ENCODE results near the gene CD5L. TPM values are rescaled to one million over a fixed set of nuclear protein-coding genes. Genes with fewer than 3 reads are reported as not detected.
A peak's percentile ranks its signal among the peaks of the same experiment; 100 is the strongest.

Gene CD5L
- total and polyA plus RNA-seq, 8 donors: 0.23 to 2.2 (median 0.64) TPM; not detected in 5

DNA sequence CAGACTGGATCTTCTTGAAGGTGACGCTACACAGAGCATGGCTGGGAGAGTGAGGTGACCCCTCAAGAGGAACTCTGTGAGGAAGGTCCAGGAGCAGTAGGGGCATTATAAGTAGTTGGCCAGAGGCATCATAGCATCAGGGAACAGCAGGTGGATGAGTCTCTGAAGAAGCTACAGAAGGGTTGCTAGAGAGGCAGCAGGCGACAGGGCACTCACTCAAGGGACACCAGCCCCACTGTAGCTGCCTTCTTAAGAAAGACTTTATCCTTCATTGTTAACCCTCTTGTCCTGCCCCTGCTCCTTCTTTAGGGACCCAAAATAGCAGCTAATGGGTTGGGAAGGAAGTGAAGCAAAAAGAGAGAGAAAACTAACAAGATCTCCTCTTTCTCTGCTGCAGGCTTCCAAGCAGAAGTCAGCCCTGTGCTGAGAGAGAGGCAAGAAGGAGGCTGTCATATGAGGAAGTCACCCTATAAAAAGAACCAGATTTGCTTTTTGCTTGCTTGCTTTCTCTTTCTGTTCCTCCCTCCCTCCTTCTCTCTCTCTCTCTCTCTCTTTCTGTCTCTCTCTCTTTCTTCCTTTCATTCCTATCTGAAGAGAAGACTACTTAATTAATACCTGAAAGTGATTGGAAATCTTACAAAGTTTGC is 7.7 kb upstream of the CD5L start:
- intact Hi-C loops (cut with DNase I): no loop called here

DNA sequence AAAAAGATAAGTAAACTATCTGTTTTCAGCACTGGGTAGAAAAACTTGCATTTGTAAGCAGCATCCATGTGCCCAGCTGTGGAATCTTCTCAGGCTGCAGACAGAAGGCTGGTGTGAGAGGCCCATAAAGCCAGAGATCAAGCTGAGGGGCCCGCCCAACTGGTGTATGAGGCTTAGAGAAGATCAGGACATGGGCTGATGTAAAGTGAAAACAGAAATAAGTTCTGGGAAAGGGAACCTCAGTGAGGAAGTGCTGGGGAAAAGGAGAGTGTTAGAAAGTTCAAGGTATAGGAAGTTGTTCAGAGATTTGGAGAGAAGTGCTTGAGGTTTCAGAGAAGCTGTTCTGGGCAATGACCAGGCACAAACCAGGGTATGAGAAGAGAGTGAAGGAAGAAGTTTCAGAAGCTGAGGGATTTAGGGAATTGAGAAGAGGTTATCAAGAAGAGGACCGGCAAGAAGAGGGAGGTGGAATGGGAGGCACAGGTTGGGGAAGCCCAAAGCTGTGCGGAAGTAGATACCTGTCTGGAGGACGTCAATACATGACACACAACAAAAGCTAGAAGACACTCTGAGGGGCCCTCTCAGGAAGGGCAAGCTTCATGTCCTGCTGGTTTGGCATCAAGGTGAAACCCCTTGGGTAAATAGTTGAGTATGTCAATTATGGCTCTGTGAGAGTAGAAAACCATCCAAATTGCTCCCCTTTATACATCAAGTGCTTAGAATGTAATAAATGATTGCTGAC is 2.7 kb upstream of the CD5L start:
- DNase-seq: no peak
- no peaks in the 10 kb centered on the region for H3K4me1 ChIP-seq
- no peaks in the 10 kb centered on the region for H3K36me3 ChIP-seq
- intact Hi-C loops (cut with DNase I): no loop called here
- peak; percentile 52 for ATAC-seq
- TF ChIP-seq, protein P1, sequence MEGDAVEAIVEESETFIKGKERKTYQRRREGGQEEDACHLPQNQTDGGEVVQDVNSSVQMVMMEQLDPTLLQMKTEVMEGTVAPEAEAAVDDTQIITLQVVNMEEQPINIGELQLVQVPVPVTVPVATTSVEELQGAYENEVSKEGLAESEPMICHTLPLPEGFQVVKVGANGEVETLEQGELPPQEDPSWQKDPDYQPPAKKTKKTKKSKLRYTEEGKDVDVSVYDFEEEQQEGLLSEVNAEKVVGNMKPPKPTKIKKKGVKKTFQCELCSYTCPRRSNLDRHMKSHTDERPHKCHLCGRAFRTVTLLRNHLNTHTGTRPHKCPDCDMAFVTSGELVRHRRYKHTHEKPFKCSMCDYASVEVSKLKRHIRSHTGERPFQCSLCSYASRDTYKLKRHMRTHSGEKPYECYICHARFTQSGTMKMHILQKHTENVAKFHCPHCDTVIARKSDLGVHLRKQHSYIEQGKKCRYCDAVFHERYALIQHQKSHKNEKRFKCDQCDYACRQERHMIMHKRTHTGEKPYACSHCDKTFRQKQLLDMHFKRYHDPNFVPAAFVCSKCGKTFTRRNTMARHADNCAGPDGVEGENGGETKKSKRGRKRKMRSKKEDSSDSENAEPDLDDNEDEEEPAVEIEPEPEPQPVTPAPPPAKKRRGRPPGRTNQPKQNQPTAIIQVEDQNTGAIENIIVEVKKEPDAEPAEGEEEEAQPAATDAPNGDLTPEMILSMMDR (IDR thresholded peaks at IDR 0.05): no peak
- no peak overlapping the region for H3K4me3 ChIP-seq
- no peaks in the 10 kb centered on the region for H3K9me3 ChIP-seq
- H3K27ac ChIP-seq: no peak overlapping the region
- no peaks in the 10 kb centered on the region for H3K27me3 ChIP-seq

More for the DNA sequence above, 7.7 kb upstream of the CD5L start:
- ATAC-seq: peak; percentile 33
- DNase-seq: no peak
- Histone ChIP-seq H3K27ac (no peak overlapping the region), H3K4me1 (no peaks in the 10 kb centered on the region), H3K9me3 (no peaks in the 10 kb centered on the region), H3K36me3 (no peaks in the 10 kb centered on the region), H3K4me3 (no peak overlapping the region), H3K27me3 (no peaks in the 10 kb centered on the region)
- TF ChIP-seq, protein P1 (IDR thresholded peaks at IDR 0.05): no peak

DNA sequence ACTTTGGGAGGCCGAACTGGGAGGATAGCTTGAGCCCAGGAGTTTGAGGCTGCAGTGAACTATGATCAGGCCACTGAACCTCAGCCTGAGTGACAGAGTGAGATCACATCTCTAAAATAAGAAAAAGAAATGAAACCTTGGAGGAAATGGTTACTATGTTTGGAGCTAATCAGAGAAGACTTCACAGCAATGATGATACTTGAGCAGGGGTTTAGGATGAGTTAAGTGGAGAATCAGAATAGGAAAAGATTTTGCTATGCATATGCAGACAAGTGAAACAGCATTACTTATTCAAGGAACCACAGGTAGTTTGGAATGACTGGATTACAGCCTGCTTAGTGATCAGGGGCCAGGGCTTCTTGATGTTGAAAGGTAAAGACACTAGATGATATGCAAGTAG is 1.3 kb upstream of the CD5L start:
- TF ChIP-seq, protein P1 (IDR thresholded peaks at IDR 0.05): no peak
- H3K27me3 ChIP-seq: no peaks in the 10 kb centered on the region
- no peak overlapping the region for H3K27ac ChIP-seq
- DNase-seq (no peak), ATAC-seq (no peak)
- intact Hi-C loops (cut with DNase I): no loop called here
- H3K9me3 ChIP-seq: no peaks in the 10 kb centered on the region
- no peaks in the 10 kb centered on the region for H3K36me3 ChIP-seq
- H3K4me3 ChIP-seq: no peak overlapping the region
- no peaks in the 10 kb centered on the region for H3K4me1 ChIP-seq

GRCh38 chr1:157838966-157839365 is 2.6 kb downstream of the CD5L start:
- intact Hi-C loops (cut with DNase I): no loop called here
- TF ChIP-seq, protein P1 (IDR thresholded peaks at IDR 0.05): no peak
- no peaks in the 10 kb centered on the region for H3K9me3 ChIP-seq
- H3K4me3 ChIP-seq: no peak overlapping the region
- no peaks in the 10 kb centered on the region for H3K4me1 ChIP-seq
- H3K27me3 ChIP-seq: no peaks in the 10 kb centered on the region
- H3K36me3 ChIP-seq: no peaks in the 10 kb centered on the region
- DNase-seq: no peak
- ATAC-seq: no peak
- no peak overlapping the region for H3K27ac ChIP-seq

DNA sequence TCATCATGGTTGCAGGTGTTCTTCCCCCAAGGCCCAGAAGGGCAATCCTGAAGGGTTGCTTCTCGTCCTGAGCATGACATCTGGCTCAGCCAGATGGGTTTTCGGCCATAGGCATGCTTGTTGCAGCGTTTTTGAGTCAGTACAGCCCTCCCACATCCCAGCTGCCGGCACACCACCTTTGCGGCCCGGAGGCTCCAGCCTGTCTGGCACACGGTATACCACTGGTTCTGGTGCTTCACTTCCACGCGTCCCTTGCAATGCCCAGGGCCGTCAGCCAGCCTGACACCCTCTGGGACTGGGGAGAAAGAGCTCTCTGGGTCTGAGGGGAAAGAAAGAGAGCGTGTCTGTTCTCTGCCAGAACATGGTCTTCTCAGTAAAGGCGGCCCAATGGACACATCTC is 7.2 kb downstream of the CD5L start:
- no peaks in the 10 kb centered on the region for H3K27me3 ChIP-seq
- intact Hi-C loops (cut with DNase I): no loop called here

More for the DNA sequence above, 7.2 kb downstream of the CD5L start:
- DNase-seq: peak in 1 of 4 donors; percentile 63
- no peaks in the 10 kb centered on the region for H3K4me1 ChIP-seq
- no peaks in the 10 kb centered on the region for H3K9me3 ChIP-seq
- H3K4me3 ChIP-seq: no peak overlapping the region
- TF ChIP-seq, protein P1 (IDR thresholded peaks at IDR 0.05): no peak
- H3K36me3 ChIP-seq: no peaks in the 10 kb centered on the region
- no peak overlapping the region for H3K27ac ChIP-seq
- no peak for ATAC-seq
